GM19043 (cell line): ENCODE data around the gene KCNK3.

Source experiments
- ATAC-seq: cut with Tn5 transposase; IDR thresholded peaks from one replicate; pipeline ENCODE4 v1.9.1; 2021; ENCODE audit warnings: low read depth; ENCODE audit not compliant: unreplicated experiment

The KCNK3 gene

GRCh38 chr2:26685989-26686839 lies 6.3 kb upstream of the KCNK3 start:
- ATAC-seq, result no peak

- ATAC-seq, result no peak
These were observed 5.2 kb upstream of the KCNK3 start for GRCh38 chr2:26687328-26687727.

- no peak for ATAC-seq
These were observed 4.7 kb upstream of the KCNK3 start for GRCh38 chr2:26687801-26688200.

GRCh38 chr2:26691161-26691560 lies 1.4 kb upstream of the KCNK3 start:
- ATAC-seq, result no peak

GRCh38 chr2:26691881-26692278 lies 642 bp upstream of the KCNK3 start:
- no peak for ATAC-seq

- no peak for ATAC-seq
These were observed 651 bp downstream of the KCNK3 start for GRCh38 chr2:26692897-26693849.

- ATAC-seq, result no peak
These were observed 1.5 kb downstream of the KCNK3 start for GRCh38 chr2:26694001-26694400.

- ATAC-seq, result no peak
These were observed 3.9 kb downstream of the KCNK3 start for GRCh38 chr2:26696351-26696816.

- ATAC-seq, result no peak
These were observed 4.9 kb downstream of the KCNK3 start for GRCh38 chr2:26697425-26697824.

GRCh38 chr2:26699295-26699694 lies 6.8 kb downstream of the KCNK3 start:
- no peak for ATAC-seq

- no peak for ATAC-seq
These were observed 7.6 kb downstream of the KCNK3 start for GRCh38 chr2:26700078-26700477.

GRCh38 chr2:26701596-26701995 lies 9.1 kb downstream of the KCNK3 start:
- ATAC-seq, result no peak

- ATAC-seq, result no peak
These were observed 9.5 kb downstream of the KCNK3 start for GRCh38 chr2:26702025-26702424.

GRCh38 chr2:26704441-26704977 lies 12.0 kb downstream of the KCNK3 start:
- ATAC-seq, result no peak

- no peak for ATAC-seq
These were observed 12.6 kb downstream of the KCNK3 start for GRCh38 chr2:26705126-26705525.

- no peak for ATAC-seq
These were observed 13.6 kb downstream of the KCNK3 start for GRCh38 chr2:26706093-26706492.

- ATAC-seq, result no peak
These were observed 14.3 kb downstream of the KCNK3 start for GRCh38 chr2:26706616-26707473.

GRCh38 chr2:26707747-26708146 lies 15.2 kb downstream of the KCNK3 start:
- no peak for ATAC-seq

GRCh38 chr2:26708457-26708856 lies 15.9 kb downstream of the KCNK3 start:
- no peak for ATAC-seq
